Heart left ventricle (tissue), 16 donors: ENCODE data around the gene NFIC. TPM values are rescaled to one million over a fixed set of nuclear protein-coding genes. Genes with fewer than 3 reads are reported as not detected.

Experiments used
- ATAC-seq, 4 donors: fragments of 200-7000 bp; cut with Tn5 transposase; one replicate each; pipeline ENCODE4 v1.9.1; 2020 to 2022; ENCODE audit warnings: moderate library complexity in 4 of 4, mild to moderate bottlenecking in 3 of 4, moderate number of reproducible peaks in 1 of 4
- DNase-seq, 5 donors: peaks; one replicate each; pipeline ENCODE4 v3.0.0-alpha.2; 2020
- H3K27ac ChIP-seq, 12 donors: fragments of 200-600 bp; sonication (generic) in 4 of 12; one replicate each; pipeline versions ENCODE4 v1.5.0 to v1.8.0; 2016 to 2022; ENCODE audit warnings: mild to moderate bottlenecking in 2 of 12
- H3K27me3 ChIP-seq, 9 donors: fragments of 200-600 bp; sonication (generic) in 2 of 9; one replicate each; pipeline versions ENCODE4 v1.5.1 to v1.8.0; 2016 to 2022; ENCODE audit warnings: mild to moderate bottlenecking in 3 of 9
- H3K36me3 ChIP-seq, 9 donors: fragments of 200-600 bp; sonication (generic) in 2 of 9; one replicate each; pipeline versions ENCODE4 v1.5.0 to v1.8.0; 2018 to 2022; ENCODE audit warnings: mild to moderate bottlenecking in 2 of 9
- H3K4me1 ChIP-seq, 12 donors: fragments of 200-600 bp; sonication (generic) in 4 of 12; one replicate each; pipeline versions ENCODE4 v1.5.0 to v1.8.0; 2016 to 2022; ENCODE audit warnings: mild to moderate bottlenecking in 3 of 12
- H3K4me3 ChIP-seq, 12 donors: fragments of 200-600 bp; sonication (generic) in 4 of 12; one replicate each; pipeline versions ENCODE4 v1.5.0 to v1.8.0; 2017 to 2022; ENCODE audit warnings: mild to moderate bottlenecking in 9 of 12, moderate library complexity in 4 of 12
- H3K9me3 ChIP-seq, 12 donors: fragments of 200-600 bp; sonication (generic) in 4 of 12; one replicate each; pipeline versions ENCODE4 v1.5.0 to v1.8.0; 2016 to 2022; ENCODE audit warnings: mild to moderate bottlenecking in 1 of 12
- POLR2A ChIP-seq, 2 donors: fragments of 450-650 bp; IDR thresholded peaks; one replicate each; pipeline ENCODE4 v1.6.1; 2017; ENCODE audit warnings: antibody characterized with exemption in 2 of 2, mild to moderate bottlenecking in 2 of 2, moderate library complexity in 2 of 2
- WGBS, 4 donors: extraction: QIAGEN DNeasy Blood & Tissue Kit in 2 of 4; methylation state at CpG; one replicate each; pipeline versions ENCODE4 v1.1.5 to v1.1.7; 2013 to 2018; 5-methylcytosine and 5-hydroxymethylcytosine counted together
- intact Hi-C, 10 donors: fragments of 100-400 bp; cut with DNase I; formaldehyde crosslinking; loops; one replicate each; pipeline versions ENCODE4 v1.11.1 to v1.14.2; 2022
- polyA plus RNA-seq, 2 donors: library from polyadenylated mRNA; stranded (reverse); fragments of 200-250 nt; gene quantifications; one replicate each; pipeline ENCODE4 v1.2.3, GENCODE V29; 2013
- total RNA-seq, 9 donors: library from RNA; depleted of rRNA in 2 of 9; stranded (reverse); fragments of >200 nt in 2 of 9; fragmentation: NEBNext Ultra II Directional in 3 of 9; extraction: Animal tissue kit (Norgen Biotek cat#: 25700) in 3 of 9; gene quantifications; one replicate each; pipeline versions ENCODE4 v1.1.0 to v1.2.4, GENCODE V29; 2016 to 2023
- TF ChIP-seq, protein P1 (sequence below), 12 donors: fragments of 200-600 bp; sonication (generic) in 4 of 12; IDR thresholded peaks; one replicate each; pipeline versions ENCODE4 v1.5.0 to v1.8.0; 2018 to 2022; ENCODE audit warnings: antibody characterized with exemption in 12 of 12, mild to moderate bottlenecking in 5 of 12
- donor health status: ischemic (EF 13 %, LVEDD 7.1; RV severe dilation, severe dysfunction).
- donor health status: healthy with polysubstance abuse.
- donor health status: DM: no; HTN: yes; CAD: no.
- donor health status: DM: no; HTN: no; CAD: no.
- donor health status: ischemic (EF 25% LVEDD 6.9; RV normal size, moderate dysfunction).
- donor health status: ischemic (EF 25% LVEDD 5.7; RV mildly dilated, moderate dysfunction).
- donor health status: healthy.
- donor health status: DM: yes; HTN: yes; CAD: no.
- donor health status: ischemic (EF 35%, LVEDD 5.7; RV mildly dilated, moderate dysfunction).
- donor health status: nonischemic (EF 11% LVEDD 7.7; RV severe dilation, severe dysfunction).
- donor health status: DM: yes; HTN: yes; CAD: no.
- donor health status: PGD.
- donor health status: ischemic (EF 29% LVEDD 5.4; RV normal size, mild dysfunction).
- donor health status: nonischemic (EF 23%, LVEDD 6.1; RV moderate dilation, normal function).

The NFIC gene
- total and polyA plus RNA-seq, 11 donors: 107 to 267 (median 159) TPM

DNA sequence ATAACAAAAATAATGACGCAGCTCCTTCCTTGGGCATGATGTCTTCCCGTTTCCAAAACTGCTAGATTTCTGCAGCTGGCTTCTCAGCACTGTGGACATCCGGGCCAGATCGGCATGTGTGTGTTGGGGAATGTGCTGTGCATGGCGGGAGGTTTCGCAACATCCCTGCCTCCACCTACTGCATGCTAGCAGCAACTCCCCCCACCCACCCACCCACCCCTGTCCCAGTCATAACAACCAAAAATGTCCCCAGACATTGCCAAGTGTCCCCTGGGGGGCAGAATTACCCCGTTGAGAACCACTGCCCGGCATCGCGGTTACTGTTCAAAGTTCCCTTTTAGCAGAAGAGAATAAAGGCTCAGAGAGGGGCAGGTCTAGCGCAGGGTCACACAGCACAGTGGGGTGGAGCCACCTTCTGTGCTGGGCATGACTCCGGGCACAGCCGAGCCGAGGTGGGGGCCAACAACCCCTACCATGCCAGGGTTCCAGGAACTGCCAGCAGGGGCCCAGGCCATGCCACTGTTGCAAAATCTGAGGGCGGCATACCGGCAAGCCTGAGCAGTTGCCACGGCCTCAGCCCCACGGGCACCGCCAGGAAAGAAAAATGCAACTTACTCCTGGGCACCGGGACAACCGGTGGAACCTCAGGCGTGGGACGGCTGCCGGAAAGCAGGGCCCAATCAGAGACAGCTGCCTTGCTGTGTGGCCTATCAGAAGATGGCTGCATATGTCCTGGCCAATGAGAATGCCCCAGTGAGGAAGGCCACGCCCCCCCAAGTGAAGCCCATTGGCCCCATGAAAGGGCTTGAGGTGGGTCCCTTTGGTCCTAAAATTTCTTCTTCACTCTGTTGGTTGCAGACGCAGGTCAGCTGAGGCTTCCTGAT, 22.5 kb upstream of the NFIC start:
- peaks cover 0 to 32% (median 18%) of the 10 kb centered on the region in 12 donors for H3K4me1 ChIP-seq
- H3K36me3 ChIP-seq: no peaks in the 10 kb centered on the region
- WGBS, 4 donors: 44 to 58% (median 48%) methylated on average over 17 to 26 of the region's 26 CpGs
- peak overlapping the region in 10 of 12 donors; percentile 6 to 46 (median 32) for H3K4me3 ChIP-seq
- ATAC-seq: peak; percentile 65 to 86 (median 84)
- DNase-seq: peak; percentile 81 to 90 (median 88)
- no peak for TF ChIP-seq POLR2A (IDR thresholded peaks at IDR 0.05)
- TF ChIP-seq, protein P1, sequence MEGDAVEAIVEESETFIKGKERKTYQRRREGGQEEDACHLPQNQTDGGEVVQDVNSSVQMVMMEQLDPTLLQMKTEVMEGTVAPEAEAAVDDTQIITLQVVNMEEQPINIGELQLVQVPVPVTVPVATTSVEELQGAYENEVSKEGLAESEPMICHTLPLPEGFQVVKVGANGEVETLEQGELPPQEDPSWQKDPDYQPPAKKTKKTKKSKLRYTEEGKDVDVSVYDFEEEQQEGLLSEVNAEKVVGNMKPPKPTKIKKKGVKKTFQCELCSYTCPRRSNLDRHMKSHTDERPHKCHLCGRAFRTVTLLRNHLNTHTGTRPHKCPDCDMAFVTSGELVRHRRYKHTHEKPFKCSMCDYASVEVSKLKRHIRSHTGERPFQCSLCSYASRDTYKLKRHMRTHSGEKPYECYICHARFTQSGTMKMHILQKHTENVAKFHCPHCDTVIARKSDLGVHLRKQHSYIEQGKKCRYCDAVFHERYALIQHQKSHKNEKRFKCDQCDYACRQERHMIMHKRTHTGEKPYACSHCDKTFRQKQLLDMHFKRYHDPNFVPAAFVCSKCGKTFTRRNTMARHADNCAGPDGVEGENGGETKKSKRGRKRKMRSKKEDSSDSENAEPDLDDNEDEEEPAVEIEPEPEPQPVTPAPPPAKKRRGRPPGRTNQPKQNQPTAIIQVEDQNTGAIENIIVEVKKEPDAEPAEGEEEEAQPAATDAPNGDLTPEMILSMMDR (IDR thresholded peaks at IDR 0.05): peak in 4 of 12 donors; percentile 7 to 38 (median 15)
- no peaks in the 10 kb centered on the region for H3K9me3 ChIP-seq
- peak overlapping the region in 11 of 12 donors; percentile 53 to 90 (median 66) for H3K27ac ChIP-seq
- H3K27me3 ChIP-seq: no peaks in the 10 kb centered on the region
- intact Hi-C loops: loop anchor here in 3 of 10 donors (5.0 kb wide), 2 partner anchors 83 to 88 kb away; no protein-coding TSS in a partner anchor

- H3K27me3 ChIP-seq: no peaks in the 10 kb centered on the region
- no peaks in the 10 kb centered on the region for H3K9me3 ChIP-seq
- peaks cover 0 to 32% (median 18%) of the 10 kb centered on the region in 12 donors for H3K4me1 ChIP-seq
- WGBS, 4 donors: 89 to 92% (median 91%) methylated on average over 25 of the region's 25 CpGs
- intact Hi-C loops: loop anchor here in 4 of 10 donors (5.0 kb wide), 2 partner anchors 82 to 87 kb away; no protein-coding TSS in a partner anchor
- H3K27ac ChIP-seq: peak overlapping the region in 2 of 12 donors; percentile 77 to 90
- no peak overlapping the region for H3K4me3 ChIP-seq
- no peak for TF ChIP-seq POLR2A (IDR thresholded peaks at IDR 0.05)
- DNase-seq (peak in 1 of 5 donors; percentile 53), ATAC-seq (no peak)
- H3K36me3 ChIP-seq: no peaks in the 10 kb centered on the region
Measured at GRCh38 chr19:3344608-3345598, 21.5 kb upstream of the NFIC start.

- Histone ChIP-seq H3K4me3 (peak overlapping the region in 2 of 12 donors; percentile 3 to 29), H3K4me1 (peaks cover 0 to 32% (median 18%) of the 10 kb centered on the region in 12 donors), H3K9me3 (no peaks in the 10 kb centered on the region), H3K27ac (peak overlapping the region in 11 of 12 donors; percentile 46 to 90 (median 69)), H3K36me3 (no peaks in the 10 kb centered on the region), H3K27me3 (no peaks in the 10 kb centered on the region)
- intact Hi-C loops: loop anchor here in 1 of 10 donors (5.0 kb wide), 1 partner anchor 86 kb away; no protein-coding TSS in a partner anchor
- peak in 1 of 5 donors; percentile 55 for DNase-seq
- no peak for ATAC-seq
- 68 to 71% (median 70%) methylated on average over 12 to 15 of the region's 15 CpGs for WGBS, 4 donors
- TF ChIP-seq, protein P1 (IDR thresholded peaks at IDR 0.05): no peak
- TF ChIP-seq POLR2A (IDR thresholded peaks at IDR 0.05): no peak
Measured at GRCh38 chr19:3345850-3346460, 20.4 kb upstream of the NFIC start.
